Liver (tissue), 9 donors: ENCODE measurements around the gene VASH1. TPM values are rescaled to one million over a fixed set of nuclear protein-coding genes. Genes with fewer than 3 reads are reported as not detected.
A peak's percentile ranks its signal among the peaks of the same experiment; 100 is the strongest.

Experiments
- DNase-seq: peaks from one replicate; pipeline ENCODE4 v3.0.0-alpha.2; 2017; ENCODE audit warnings: low spot score
- H3K27ac ChIP-seq, 2 donors: one replicate each; pipeline ENCODE4 v1.7.0; 2013; ENCODE audit warnings: inconsistent platforms in 2 of 2, low read length in 2 of 2, control low read depth in 1 of 2, low read depth in 1 of 2, mild to moderate bottlenecking in 1 of 2
- H3K27me3 ChIP-seq, 4 donors: one replicate each; pipeline versions ENCODE4 v1.6.1 to v1.7.0; 2013; ENCODE audit warnings: low read length in 3 of 4, inconsistent platforms in 1 of 4, mild to moderate bottlenecking in 1 of 4, moderate library complexity in 1 of 4; ENCODE audit not compliant: control insufficient read depth in 4 of 4, insufficient read depth in 4 of 4
- H3K36me3 ChIP-seq, 4 donors: one replicate each; pipeline versions ENCODE4 v1.6.1 to v1.7.0; 2013; ENCODE audit warnings: low read length in 3 of 4, mild to moderate bottlenecking in 3 of 4, low read depth in 1 of 4, moderate library complexity in 1 of 4; ENCODE audit not compliant: control insufficient read depth in 4 of 4, insufficient read depth in 3 of 4
- H3K4me1 ChIP-seq, 4 donors: one replicate each; pipeline versions ENCODE4 v1.6.1 to v1.7.0; 2013; ENCODE audit warnings: low read length in 3 of 4, mild to moderate bottlenecking in 3 of 4, moderate library complexity in 1 of 4; ENCODE audit not compliant: control insufficient read depth in 4 of 4, insufficient read depth in 4 of 4
- H3K4me3 ChIP-seq, 3 donors: one replicate each; pipeline versions ENCODE4 v1.6.1 to v1.7.0; 2013; ENCODE audit warnings: low read length in 3 of 3, control low read depth in 1 of 3, low read depth in 1 of 3, mild to moderate bottlenecking in 1 of 3
- H3K9ac ChIP-seq, 2 donors: one replicate each; pipeline ENCODE4 v1.7.0; 2013; ENCODE audit warnings: low read length in 2 of 2, mild to moderate bottlenecking in 2 of 2, moderate library complexity in 2 of 2, control low read depth in 1 of 2, low read depth in 1 of 2
- H3K9me3 ChIP-seq, 4 donors: one replicate each; pipeline versions ENCODE4 v1.6.1 to v1.7.0; 2013; ENCODE audit warnings: low read length in 3 of 4; ENCODE audit not compliant: control insufficient read depth in 4 of 4
- ATF3 ChIP-seq: IDR thresholded peaks from 2 replicates; pipeline ENCODE4 v1.6.1; 2016; ENCODE audit warnings: antibody characterized with exemption
- CTCF ChIP-seq: fragments of 150-350 bp; IDR thresholded peaks from 2 replicates; pipeline ENCODE4 v1.5.1; 2017; ENCODE audit warnings: improper control_type of control experiment, low read depth, low read length; ENCODE audit not compliant: missing input control
- FOXA2 ChIP-seq: IDR thresholded peaks from 2 replicates; pipeline ENCODE4 v1.6.1; 2016; ENCODE audit warnings: antibody characterized with exemption
- HNF4G ChIP-seq: IDR thresholded peaks from 2 replicates; pipeline ENCODE4 v1.6.1; 2016; ENCODE audit warnings: antibody characterized with exemption
- JUND ChIP-seq, 2 donors: IDR thresholded peaks; 2 replicates each; pipeline ENCODE4 v1.6.1; 2016; ENCODE audit warnings: antibody characterized with exemption in 2 of 2
- MAX ChIP-seq: IDR thresholded peaks from 2 replicates; pipeline ENCODE4 v1.6.1; 2016; ENCODE audit warnings: antibody characterized with exemption
- NR2F2 ChIP-seq: IDR thresholded peaks from 2 replicates; pipeline ENCODE4 v1.6.1; 2016; ENCODE audit warnings: antibody characterized with exemption
- RAD21 ChIP-seq, 2 donors: IDR thresholded peaks; 2 replicates each; pipeline ENCODE4 v1.6.1; 2016; ENCODE audit warnings: antibody characterized with exemption in 2 of 2, mild to moderate bottlenecking in 2 of 2
- REST ChIP-seq: IDR thresholded peaks from 2 replicates; pipeline ENCODE4 v1.6.1; 2016; ENCODE audit warnings: antibody characterized with exemption, mild to moderate bottlenecking
- SP1 ChIP-seq: IDR thresholded peaks from 2 replicates; pipeline ENCODE4 v1.6.1; 2018; ENCODE audit warnings: antibody characterized with exemption, mild to moderate bottlenecking
- TAF1 ChIP-seq: conservative IDR thresholded peaks from 2 replicates; pipeline ENCODE4 v1.6.1; 2016; ENCODE audit warnings: antibody characterized with exemption, mild to moderate bottlenecking
- YY1 ChIP-seq: IDR thresholded peaks from 2 replicates; pipeline ENCODE4 v1.6.1; 2016; ENCODE audit warnings: antibody characterized with exemption, mild to moderate bottlenecking
- ZBTB33 ChIP-seq: IDR thresholded peaks from 2 replicates; pipeline ENCODE4 v1.6.1; 2016; ENCODE audit warnings: antibody characterized with exemption
- WGBS: extraction: QIAGEN DNeasy Blood & Tissue Kit; methylation state at CpG from one replicate; pipeline ENCODE4 v1.1.7; 2013; 5-methylcytosine and 5-hydroxymethylcytosine counted together
- polyA plus RNA-seq, 2 donors: library from polyadenylated mRNA; stranded (reverse) in 1 of 2; unstranded in 1 of 2; fragments of 200-250 nt in 1 of 2; fragments of >200 nt in 1 of 2; fragmentation: Nextera tagmentation in 1 of 2; extraction: Ambion mirVana in 1 of 2; gene quantifications; one replicate each; pipeline versions ENCODE4 v1.2.1 to v1.2.3, GENCODE V29; 2013 to 2015
- total RNA-seq, 2 donors: library from RNA; depleted of rRNA; stranded (reverse); fragments of >200 nt; gene quantifications; one replicate each; pipeline ENCODE4 v1.2.3, GENCODE V29; 2014
- donor health status: healthy.
- donor health status: healthy.
- donor health status: healthy.
- donor health status: healthy.
- donor health status: healthy.

VASH1 gene
- total and polyA plus RNA-seq, 4 donors = 0.94 to 5.9 (median 4.3) TPM

GRCh38 chr14:76753541-76754198, 7.6 kb upstream of the VASH1 start (continued):
- TF ChIP-seq REST = no peak
- no peak for TF ChIP-seq ATF3
- TF ChIP-seq RAD21 (IDR thresholded peaks at IDR 0.05) = no peak
- no peak for TF ChIP-seq NR2F2
- no peak for TF ChIP-seq SP1

GRCh38 chr14:76754586-76754985, 6.7 kb upstream of the VASH1 start:
- Histone ChIP-seq H3K27me3 (no peaks in the 10 kb centered on the region), H3K9ac (no peak overlapping the region)
- TF ChIP-seq ATF3 (no peak), HNF4G (no peak), ZBTB33 (no peak), JUND (IDR thresholded peaks at IDR 0.05) (no peak), CTCF (no peak), NR2F2 (no peak), YY1 (no peak), TAF1 (no peak), RAD21 (IDR thresholded peaks at IDR 0.05) (no peak), MAX (no peak), REST (no peak), FOXA2 (no peak)

More at GRCh38 chr14:76754586-76754985, 6.7 kb upstream of the VASH1 start:
- WGBS = 85% methylated on average over 7 of the region's 7 CpGs
- H3K9me3 ChIP-seq = no peaks in the 10 kb centered on the region
- H3K4me3 ChIP-seq = no peak overlapping the region
- no peaks in the 10 kb centered on the region for H3K36me3 ChIP-seq
- H3K27ac ChIP-seq = no peak overlapping the region
- no peaks in the 10 kb centered on the region for H3K4me1 ChIP-seq
- DNase-seq = peak; percentile 21
